Testis (tissue), 2 donors: ENCODE measurements around the gene TPST1.

Experiments
- CTCF ChIP-seq, 3 experiments: fragments of 450-650 bp in 2 of 3; fragments of 200-600 bp in 1 of 3; sonication (generic) in 1 of 3; IDR thresholded peaks; one replicate each; pipeline ENCODE4 v1.5.1; 2016 to 2019; ENCODE audit warnings: antibody characterized with exemption in 3 of 3, mild to moderate bottlenecking in 2 of 3, moderate library complexity in 1 of 3
- POLR2A ChIP-seq: fragments of 450-650 bp; IDR thresholded peaks from one replicate; pipeline ENCODE4 v1.6.1; 2017; ENCODE audit warnings: antibody characterized with exemption, mild to moderate bottlenecking, moderate library complexity

GRCh38 chr7:66353547-66353946 lies 148.4 kb downstream of the TPST1 start:
- TF ChIP-seq CTCF (IDR thresholded peaks at IDR 0.05) (no peak), POLR2A (no peak)
